ENCODE results near the gene TMEM183A.
"Not testable (repeated sequence)": the region's sequence is repeated elsewhere in the genome, so short reads cannot be mapped to it uniquely, and the experiment has no call there.

The TMEM183A gene

GRCh38 chr1:202972046-202972445, 35.1 kb upstream of the TMEM183A start:
- no peak for DNase-seq (ENCODE audit: low read depth)
- TF ChIP-seq CTCF (IDR thresholded peaks at IDR 0.05; ENCODE audit: insufficient read depth, low read depth, low read length, missing control alignments) = no peak
- H3K4me3 ChIP-seq (ENCODE audit: low read depth, low read length) = no peak overlapping the region

GRCh38 chr1:202974856-202975255, 32.3 kb upstream of the TMEM183A start:
- no peak overlapping the region for H3K4me3 ChIP-seq (ENCODE audit: low read depth, low read length)
- no peak for TF ChIP-seq CTCF (IDR thresholded peaks at IDR 0.05; ENCODE audit: insufficient read depth, low read depth, low read length, missing control alignments)
- no peak for DNase-seq (ENCODE audit: low read depth)

- no peak overlapping the region for H3K4me3 ChIP-seq (ENCODE audit: low read depth, low read length)
- no peak for DNase-seq (ENCODE audit: low read depth)
- no peak for TF ChIP-seq CTCF (IDR thresholded peaks at IDR 0.05; ENCODE audit: insufficient read depth, low read depth, low read length, missing control alignments)
Observed at GRCh38 chr1:202976633-202977032, 30.5 kb upstream of the TMEM183A start.

- no peak for DNase-seq (ENCODE audit: low read depth)
- no peak overlapping the region for H3K4me3 ChIP-seq (ENCODE audit: low read depth, low read length)
- TF ChIP-seq CTCF (IDR thresholded peaks at IDR 0.05; ENCODE audit: insufficient read depth, low read depth, low read length, missing control alignments) = no peak
Observed at GRCh38 chr1:202979459-202979858, 27.7 kb upstream of the TMEM183A start.

GRCh38 chr1:202981939-202982338, 25.2 kb upstream of the TMEM183A start:
- TF ChIP-seq CTCF (IDR thresholded peaks at IDR 0.05; ENCODE audit: insufficient read depth, low read depth, low read length, missing control alignments) = no peak
- no peak for DNase-seq (ENCODE audit: low read depth)
- no peak overlapping the region for H3K4me3 ChIP-seq (ENCODE audit: low read depth, low read length)

- no peak for DNase-seq (ENCODE audit: low read depth)
- H3K4me3 ChIP-seq (ENCODE audit: low read depth, low read length) = no peak overlapping the region
- no peak for TF ChIP-seq CTCF (IDR thresholded peaks at IDR 0.05; ENCODE audit: insufficient read depth, low read depth, low read length, missing control alignments)
Observed at GRCh38 chr1:202982715-202983430, 24.3 kb upstream of the TMEM183A start.

- not testable (repeated sequence) for DNase-seq (ENCODE audit: low read depth); H3K4me3 ChIP-seq (ENCODE audit: low read depth, low read length)
Observed at GRCh38 chr1:202986120-202986519, 21.1 kb upstream of the TMEM183A start.

Data from GM12865 (cell line).